SK-N-SH (cell line): ENCODE measurements around the gene UBE2E2.

Experiments used
- EP300 ChIP-seq, 2 experiments: IDR thresholded peaks; 2 replicates each; pipeline versions ENCODE4 v1.4.0 to v1.6.1; 2012; ENCODE audit warnings: borderline replicate concordance in 1 of 2, low read depth in 1 of 2, low read length in 1 of 2
- MEF2A ChIP-seq: IDR thresholded peaks from 2 replicates; pipeline ENCODE4 v1.4.0; 2012; ENCODE audit warnings: low read depth, borderline replicate concordance
- RCOR1 ChIP-seq: fragments of 150-350 bp; IDR thresholded peaks from 2 replicates; pipeline ENCODE4 v1.6.1; 2017; ENCODE audit warnings: antibody characterized with exemption, low read length
- USF2 ChIP-seq: fragments of 150-350 bp; IDR thresholded peaks from 2 replicates; pipeline ENCODE4 v1.6.1; 2017; ENCODE audit warnings: antibody characterized with exemption, low read length, low read depth, borderline replicate concordance

DNA sequence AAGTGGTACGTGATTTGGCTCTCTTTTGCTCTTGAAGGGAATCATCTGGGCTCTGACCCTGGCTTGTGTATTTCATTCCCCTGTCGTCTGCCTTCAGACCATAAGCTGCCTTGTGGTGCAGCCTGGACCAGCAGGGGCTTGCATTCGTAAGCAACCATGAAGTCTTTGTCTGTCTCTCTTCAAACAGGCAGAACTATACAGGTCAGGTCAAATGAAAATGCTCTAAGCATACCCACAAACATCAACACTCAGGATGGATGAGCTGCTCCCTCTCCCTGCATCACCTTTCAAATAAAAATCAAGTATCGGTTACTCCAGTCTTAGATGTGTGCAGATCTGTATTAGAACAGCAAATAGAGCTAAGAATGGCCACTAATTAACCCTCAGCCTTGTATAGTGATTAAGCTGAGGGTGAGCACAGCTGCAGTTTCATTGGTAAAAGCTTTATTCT lies 334.0 kb downstream of the UBE2E2 start:
- TF ChIP-seq MEF2A (no peak), EP300 (IDR thresholded peaks at IDR 0.05; ENCODE audit: borderline replicate concordance in 1 of 2, low read depth in 1 of 2, low read length in 1 of 2) (no peak), RCOR1 (no peak), USF2 (no peak)
